Loucy (cell line): ENCODE results near the gene LYVE1.

ENCODE experiments used
- H2AFZ ChIP-seq: fragments of 200-600 bp; sonication (generic); 2 replicates; pipeline ENCODE4 v1.6.0; 2016; ENCODE audit warnings: antibody characterized with exemption, mild to moderate bottlenecking, low read length, moderate library complexity
- H3F3A ChIP-seq: fragments of 200-600 bp; 2 replicates; pipeline ENCODE4 v1.6.0; 2016; ENCODE audit warnings: antibody characterized with exemption, low read depth, mild to moderate bottlenecking
- H3K27me3 ChIP-seq: fragments of 200-600 bp; sonication (generic); 2 replicates; pipeline ENCODE4 v1.6.1; 2014; ENCODE audit warnings: low read length, mild to moderate bottlenecking; ENCODE audit not compliant: insufficient read depth, poor library complexity, severe bottlenecking
- H3K36me3 ChIP-seq: fragments of 200-600 bp; sonication (generic); 2 replicates; pipeline ENCODE4 v1.6.1; 2016; ENCODE audit warnings: low read length; ENCODE audit not compliant: insufficient read depth
- H3K4me1 ChIP-seq: fragments of 200-600 bp; sonication (generic); 2 replicates; pipeline ENCODE4 v1.5.1; 2014; ENCODE audit warnings: low read length, mild to moderate bottlenecking; ENCODE audit not compliant: insufficient read depth, poor library complexity, severe bottlenecking
- H3K4me2 ChIP-seq: fragments of 200-600 bp; sonication (generic); 2 replicates; pipeline ENCODE4 v1.6.0; 2014; ENCODE audit warnings: antibody characterized with exemption, low read length, low read depth, mild to moderate bottlenecking; ENCODE audit not compliant: poor library complexity, severe bottlenecking
- H3K4me3 ChIP-seq: fragments of 200-600 bp; sonication (generic); 2 replicates; pipeline ENCODE4 v1.5.1; 2014; ENCODE audit warnings: low read length, mild to moderate bottlenecking, mixed read lengths; ENCODE audit not compliant: poor library complexity, severe bottlenecking
- H3K79me2 ChIP-seq: fragments of 200-600 bp; sonication (generic); 2 replicates; pipeline ENCODE4 v1.6.1; 2014; ENCODE audit warnings: low read length; ENCODE audit not compliant: insufficient read depth
- H3K9ac ChIP-seq: fragments of 200-600 bp; sonication (generic); 2 replicates; pipeline ENCODE4 v1.6.0; 2014; ENCODE audit warnings: mild to moderate bottlenecking, low read depth, low read length, moderate library complexity; ENCODE audit not compliant: poor library complexity, severe bottlenecking
- H3K9me2 ChIP-seq: fragments of 200-600 bp; sonication (generic); replicated peaks from 2 replicates; pipeline ENCODE4 v1.6.1; 2016; ENCODE audit warnings: low read depth, low read length, mixed read lengths
- H3K9me3 ChIP-seq: fragments of 200-600 bp; sonication (generic); 2 replicates; pipeline ENCODE4 v1.6.1; 2014; ENCODE audit warnings: mild to moderate bottlenecking, antibody characterized with exemption, low read length, low read depth; ENCODE audit not compliant: insufficient read depth
- H4K20me1 ChIP-seq: fragments of 200-600 bp; sonication (generic); 2 replicates; pipeline ENCODE4 v1.6.0; 2014; ENCODE audit warnings: antibody characterized with exemption, low read length, mild to moderate bottlenecking; ENCODE audit not compliant: insufficient read depth, poor library complexity, severe bottlenecking
- CTCF ChIP-seq: fragments of 200-600 bp; sonication (generic); conservative IDR thresholded peaks from 2 replicates; pipeline ENCODE4 v1.5.1; 2014; ENCODE audit warnings: mild to moderate bottlenecking, antibody characterized with exemption, low read length
- EZH2phosphoT487 ChIP-seq: fragments of 200-600 bp; IDR thresholded peaks from 2 replicates; pipeline ENCODE4 v1.6.1; 2018; ENCODE audit warnings: antibody characterized with exemption, mild to moderate bottlenecking, moderate library complexity, borderline replicate concordance

LYVE1 gene

GRCh38 chr11:10568486-10568941 is at the start of gene LYVE1:
LYVE1 (minus strand) TSS chr11:10568665; CDS start chr11:10568532, 133 bp downstream.
- Histone ChIP-seq H4K20me1 (no peaks in the 10 kb centered on the region), H3K4me1 (no peaks in the 10 kb centered on the region), H3K79me2 (no peaks in the 10 kb centered on the region), H3K36me3 (no peaks in the 10 kb centered on the region), H2AFZ (no peak within 1 kb of the TSS), H3K9ac (no peak within 1 kb of the TSS), H3K9me2 (no peaks in the 10 kb centered on the region), H3K9me3 (no peaks in the 10 kb centered on the region), H3F3A (no peaks in the 10 kb centered on the region), H3K4me3 (no peak within 1 kb of the TSS), H3K4me2 (no peak within 1 kb of the TSS), H3K27me3 (no peaks in the 10 kb centered on the region)
- TF ChIP-seq CTCF (no peak), EZH2phosphoT487 (no peak)

- H3K4me2 ChIP-seq: no peak overlapping the region
Observed at GRCh38 chr11:10617551-10617950, 49.1 kb upstream of the LYVE1 start.

GRCh38 chr11:10611979-10612862 is 43.8 kb upstream of the LYVE1 start:
- TF ChIP-seq EZH2phosphoT487: no peak
- TF ChIP-seq CTCF: no peak
- Histone ChIP-seq H4K20me1 (no peaks in the 10 kb centered on the region), H3K4me1 (peaks cover 19% of the 10 kb centered on the region), H3K9ac (no peak overlapping the region), H3K79me2 (no peaks in the 10 kb centered on the region), H3K36me3 (no peaks in the 10 kb centered on the region), H3K9me3 (no peaks in the 10 kb centered on the region), H3K27me3 (no peaks in the 10 kb centered on the region), H3K4me2 (no peak overlapping the region), H3F3A (no peaks in the 10 kb centered on the region), H3K4me3 (no peak overlapping the region), H2AFZ (no peak overlapping the region), H3K9me2 (no peaks in the 10 kb centered on the region)

More at GRCh38 chr11:10617551-10617950, 49.1 kb upstream of the LYVE1 start:
- no peak for TF ChIP-seq CTCF
- no peak for TF ChIP-seq EZH2phosphoT487
- Histone ChIP-seq H3K36me3 (no peaks in the 10 kb centered on the region), H4K20me1 (no peaks in the 10 kb centered on the region), H3K9me2 (no peaks in the 10 kb centered on the region), H3K79me2 (no peaks in the 10 kb centered on the region), H3K9me3 (no peaks in the 10 kb centered on the region), H3K9ac (no peak overlapping the region), H2AFZ (peak overlapping the region; percentile 80), H3F3A (no peaks in the 10 kb centered on the region), H3K4me1 (peaks cover 10% of the 10 kb centered on the region), H3K4me3 (no peak overlapping the region), H3K27me3 (no peaks in the 10 kb centered on the region)
